Measurements from ENCODE around the gene JMJD1C. TPM values are rescaled to one million over a fixed set of nuclear protein-coding genes. Genes with fewer than 3 reads are reported as not detected.

JMJD1C gene
- total and polyA plus RNA-seq, 12 donors = 36.0 to 124 (median 57.2) TPM

DNA sequence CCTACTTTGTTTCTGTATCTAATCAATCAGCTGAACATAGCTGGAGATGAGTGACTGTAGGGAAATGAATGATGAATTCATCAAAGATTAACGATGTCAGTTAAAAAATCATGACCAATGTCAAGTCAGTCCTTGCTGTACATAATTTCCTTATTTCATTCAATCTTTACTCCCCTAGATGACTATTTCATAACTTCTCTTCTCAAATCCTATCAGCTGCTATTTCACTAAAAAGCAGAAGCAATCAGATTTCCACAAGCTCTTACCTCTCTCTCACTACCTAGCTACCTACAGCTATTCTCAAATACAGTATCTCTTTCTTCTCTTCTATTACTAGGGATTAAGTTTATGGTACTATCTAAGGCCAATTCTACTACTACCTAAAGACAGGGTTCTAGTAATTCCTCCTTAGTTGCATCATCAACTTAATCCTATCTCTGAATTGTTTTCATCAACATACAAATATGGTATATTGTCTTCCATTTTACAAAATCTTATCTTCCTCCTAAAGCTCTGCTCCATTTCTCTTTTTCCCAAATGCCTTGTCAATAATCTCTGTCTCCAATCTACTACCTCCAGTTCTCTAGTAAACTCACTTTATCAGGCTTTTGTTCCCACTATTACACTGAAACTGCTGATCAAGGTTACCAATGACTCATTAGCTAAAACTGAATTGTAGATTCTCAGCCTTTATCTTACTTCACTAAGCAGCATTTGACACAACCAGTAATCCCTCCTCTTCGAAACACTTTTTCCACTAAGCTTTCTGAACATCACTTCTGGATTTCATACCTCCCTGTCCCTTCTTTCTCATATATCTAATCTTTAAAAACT, 28.4 kb downstream of the JMJD1C start:
- Histone ChIP-seq H3K9me3 (replicated peaks in 1 of 3) (no peaks in the 10 kb centered on the region), H3K27ac (no peak overlapping the region), H3K36me3 (replicated peaks in 1 of 2) (no peaks in the 10 kb centered on the region), H3K27me3 (no peaks in the 10 kb centered on the region), H3K4me1 (replicated peaks in 1 of 2) (peaks cover 0 to 55% of the 10 kb centered on the region in 2 donors), H3K4me3 (no peak overlapping the region)
- 57 to 69% (median 63%) methylated on average over 2 of the region's 2 CpGs for WGBS, 4 donors
- TF ChIP-seq POLR2A (IDR thresholded peaks at IDR 0.05) = no peak
- TF ChIP-seq, protein P1, sequence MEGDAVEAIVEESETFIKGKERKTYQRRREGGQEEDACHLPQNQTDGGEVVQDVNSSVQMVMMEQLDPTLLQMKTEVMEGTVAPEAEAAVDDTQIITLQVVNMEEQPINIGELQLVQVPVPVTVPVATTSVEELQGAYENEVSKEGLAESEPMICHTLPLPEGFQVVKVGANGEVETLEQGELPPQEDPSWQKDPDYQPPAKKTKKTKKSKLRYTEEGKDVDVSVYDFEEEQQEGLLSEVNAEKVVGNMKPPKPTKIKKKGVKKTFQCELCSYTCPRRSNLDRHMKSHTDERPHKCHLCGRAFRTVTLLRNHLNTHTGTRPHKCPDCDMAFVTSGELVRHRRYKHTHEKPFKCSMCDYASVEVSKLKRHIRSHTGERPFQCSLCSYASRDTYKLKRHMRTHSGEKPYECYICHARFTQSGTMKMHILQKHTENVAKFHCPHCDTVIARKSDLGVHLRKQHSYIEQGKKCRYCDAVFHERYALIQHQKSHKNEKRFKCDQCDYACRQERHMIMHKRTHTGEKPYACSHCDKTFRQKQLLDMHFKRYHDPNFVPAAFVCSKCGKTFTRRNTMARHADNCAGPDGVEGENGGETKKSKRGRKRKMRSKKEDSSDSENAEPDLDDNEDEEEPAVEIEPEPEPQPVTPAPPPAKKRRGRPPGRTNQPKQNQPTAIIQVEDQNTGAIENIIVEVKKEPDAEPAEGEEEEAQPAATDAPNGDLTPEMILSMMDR (IDR thresholded peaks at IDR 0.05) = no peak
- intact Hi-C loops (cut with DNase I) = no loop called here
- no peak for DNase-seq

DNA sequence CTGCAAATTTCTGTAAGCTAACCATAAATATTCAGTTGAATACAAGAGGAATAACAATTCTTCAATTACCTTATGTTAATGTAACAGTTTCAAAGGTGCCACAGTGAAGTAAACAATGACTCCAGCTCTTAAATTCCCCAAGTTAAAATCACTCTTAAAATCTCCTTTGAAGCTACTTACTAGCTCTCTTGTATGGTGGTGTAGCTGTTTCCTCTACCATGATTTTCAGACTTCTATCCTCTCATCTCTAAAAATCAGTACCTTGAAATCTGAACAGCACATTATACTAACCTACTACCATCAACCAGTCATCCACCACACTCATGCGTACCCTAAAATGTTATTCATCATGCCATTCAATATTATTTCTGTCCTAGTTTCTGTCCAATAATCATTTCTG, 29.6 kb downstream of the JMJD1C start:
- H3K27me3 ChIP-seq = no peaks in the 10 kb centered on the region
- no peaks in the 10 kb centered on the region for H3K9me3 ChIP-seq (replicated peaks in 1 of 3)
- TF ChIP-seq, protein P1 (IDR thresholded peaks at IDR 0.05) = no peak
- no peak for TF ChIP-seq POLR2A (IDR thresholded peaks at IDR 0.05)
- no peak overlapping the region for H3K4me3 ChIP-seq
- H3K27ac ChIP-seq = no peak overlapping the region
- intact Hi-C loops (cut with DNase I) = no loop called here
- peaks cover 0 to 55% of the 10 kb centered on the region in 2 donors for H3K4me1 ChIP-seq (replicated peaks in 1 of 2)
- H3K36me3 ChIP-seq (replicated peaks in 1 of 2) = no peaks in the 10 kb centered on the region
- WGBS, 4 donors = 93 to 97% (median 96%) methylated on average over 1 of the region's 1 CpG
- no peak for DNase-seq

DNA sequence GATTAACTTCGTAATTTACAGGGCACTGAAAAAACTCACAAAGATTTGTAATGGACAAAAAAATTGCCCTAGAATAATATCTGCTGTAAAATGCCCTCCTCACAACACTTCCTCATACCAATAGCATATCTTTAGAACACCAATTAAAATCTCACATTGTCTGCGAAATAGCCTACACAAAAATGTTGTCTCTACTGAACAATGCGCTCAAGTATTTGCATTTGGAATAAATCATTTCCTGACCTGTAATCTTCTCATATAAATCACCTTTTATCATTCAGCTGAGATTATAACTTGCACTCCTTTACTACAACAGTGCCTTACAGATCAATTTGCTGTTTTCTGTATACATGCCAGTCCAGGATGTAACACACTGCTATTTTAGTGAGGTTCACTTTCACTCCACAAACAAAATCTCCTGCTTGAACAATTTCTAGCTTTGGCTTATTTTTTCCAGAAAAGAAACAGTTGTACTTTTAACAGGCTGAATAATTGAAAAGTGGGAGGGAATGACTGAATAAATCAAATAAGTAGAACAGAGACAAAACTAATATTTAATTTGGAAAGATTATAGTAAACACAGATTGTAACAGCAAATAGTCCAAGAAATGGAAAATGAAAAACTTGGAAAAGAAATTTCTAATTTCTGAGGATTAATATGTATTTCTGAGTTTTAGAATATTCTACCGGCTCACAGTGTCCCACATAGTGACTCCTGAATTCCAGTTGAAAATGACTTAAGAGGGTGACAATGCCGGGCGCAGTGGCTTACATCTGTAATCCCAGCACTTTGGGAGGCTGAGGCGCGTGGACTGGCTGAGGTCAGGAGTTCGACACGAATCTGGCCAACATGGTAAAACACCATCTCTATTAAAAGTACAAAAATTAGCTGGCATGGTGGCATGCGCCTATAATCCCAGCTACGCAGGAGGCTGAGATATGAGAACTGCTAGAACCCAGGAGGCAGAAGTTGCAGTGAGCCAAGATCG, 30.6 kb downstream of the JMJD1C start:
- Histone ChIP-seq H3K4me1 (replicated peaks in 1 of 2) (peaks cover 3 to 55% of the 10 kb centered on the region in 2 donors), H3K27ac (no peak overlapping the region), H3K36me3 (replicated peaks in 1 of 2) (no peaks in the 10 kb centered on the region), H3K9me3 (replicated peaks in 1 of 3) (no peaks in the 10 kb centered on the region), H3K27me3 (no peaks in the 10 kb centered on the region), H3K4me3 (no peak overlapping the region)
- WGBS, 4 donors = 85 to 86% (median 85%) methylated on average over 13 of the region's 13 CpGs
- intact Hi-C loops (cut with DNase I) = no loop called here
- no peak for DNase-seq
- TF ChIP-seq, protein P1 (IDR thresholded peaks at IDR 0.05) = no peak
- TF ChIP-seq POLR2A (IDR thresholded peaks at IDR 0.05) = no peak

Measured in adrenal gland (tissue), 12 donors.